Aorta (tissue), 5 donors: ENCODE data around the gene MTHFS. TPM values are rescaled to one million over a fixed set of nuclear protein-coding genes. Genes with fewer than 3 reads are reported as not detected.
"Not testable (repeated sequence)": the region's sequence is repeated elsewhere in the genome, so short reads cannot be mapped to it uniquely, and the experiment has no call there.

Experiments
- ATAC-seq: fragments of 200-7000 bp; cut with Tn5 transposase; one replicate; pipeline ENCODE4 v1.9.1; 2022; ENCODE audit warnings: moderate library complexity; ENCODE audit not compliant: low FRiP score
- DNase-seq, 2 donors: peaks; one replicate each; pipeline ENCODE4 v3.0.0-alpha.2; 2020
- H3K27ac ChIP-seq, 2 donors: one replicate each; pipeline ENCODE4 v1.5.1; 2013; ENCODE audit warnings: low read length in 2 of 2, mild to moderate bottlenecking in 2 of 2, moderate library complexity in 2 of 2, control low read depth in 1 of 2, inconsistent platforms in 1 of 2, low read depth in 1 of 2
- H3K27me3 ChIP-seq, 2 donors: one replicate each; pipeline ENCODE4 v1.6.1; 2013; ENCODE audit warnings: control low read depth in 1 of 2, low read length in 1 of 2, mild to moderate bottlenecking in 1 of 2, moderate library complexity in 1 of 2; ENCODE audit not compliant: insufficient read depth in 2 of 2, control insufficient read depth in 1 of 2
- H3K36me3 ChIP-seq, 2 donors: one replicate each; pipeline ENCODE4 v1.6.1; 2013; ENCODE audit warnings: control low read depth in 1 of 2, low read length in 1 of 2, mild to moderate bottlenecking in 1 of 2; ENCODE audit not compliant: insufficient read depth in 2 of 2, control insufficient read depth in 1 of 2
- H3K4me1 ChIP-seq, 2 donors: one replicate each; pipeline ENCODE4 v1.6.1; 2013; ENCODE audit warnings: low read length in 2 of 2, control low read depth in 1 of 2, mild to moderate bottlenecking in 1 of 2, moderate library complexity in 1 of 2; ENCODE audit not compliant: insufficient read depth in 2 of 2, control insufficient read depth in 1 of 2
- H3K4me3 ChIP-seq, 2 donors: one replicate each; pipeline ENCODE4 v1.5.1; 2013; ENCODE audit warnings: low read length in 2 of 2, control low read depth in 1 of 2, mild to moderate bottlenecking in 1 of 2
- H3K9me3 ChIP-seq: one replicate; pipeline ENCODE4 v1.6.1; 2013; ENCODE audit warnings: mild to moderate bottlenecking, low read length; ENCODE audit not compliant: control insufficient read depth
- WGBS, 2 donors: extraction: QIAGEN DNeasy Blood & Tissue Kit; methylation state at CpG; one replicate each; pipeline ENCODE4 v1.1.7; 2013; 5-methylcytosine and 5-hydroxymethylcytosine counted together
- intact Hi-C, 2 donors: fragments of 100-400 bp; cut with DNase I; formaldehyde crosslinking; loops; one replicate each; pipeline versions ENCODE4 v1.14.2 to v1.15.0; 2022
- polyA plus RNA-seq, 2 donors: library from polyadenylated mRNA; stranded (reverse); fragments of 200-250 nt; gene quantifications; one replicate each; pipeline ENCODE4 v1.2.3, GENCODE V29; 2013
- total RNA-seq, 2 donors: library from RNA; stranded (reverse); fragmentation: NEBNext Ultra II Directional; extraction: Animal tissue kit (Norgen Biotek cat#: 25700); gene quantifications; one replicate each; pipeline ENCODE4 v1.2.1, GENCODE V29; 2021
- donor health status: healthy with polysubstance abuse.
- donor health status: Bipolar disorder and iron deficiency.
- donor health status: DM: no; HTN: no; CAD: no.
- donor health status: DM: no; HTN: no; CAD: no.
- donor health status: DM: yes; HTN: yes; CAD: no.

Gene MTHFS
- total and polyA plus RNA-seq, 4 donors: 8.6 to 50.2 (median 19.1) TPM

DNA sequence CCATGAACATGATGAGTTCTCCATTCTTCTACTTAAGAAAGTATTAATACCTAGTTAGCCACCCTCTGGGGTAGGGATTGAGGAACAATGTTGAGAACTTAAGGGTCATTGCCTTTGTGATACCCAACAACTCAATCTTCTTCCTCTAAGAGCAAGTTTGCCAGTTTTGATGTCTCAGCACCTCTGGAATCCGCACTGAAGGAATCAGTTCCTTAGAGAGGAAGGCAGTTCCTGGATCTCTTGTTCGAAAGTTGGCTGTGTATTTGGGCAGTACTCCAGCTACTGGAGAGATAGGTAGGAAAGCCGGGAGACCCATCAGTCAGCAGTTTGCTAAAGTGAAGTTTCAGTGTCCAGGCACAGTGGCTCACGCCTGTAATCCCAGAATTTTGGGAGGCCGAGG is 35.6 kb upstream of the MTHFS start:
- Histone ChIP-seq H3K27ac (no peak overlapping the region), H3K9me3 (no peaks in the 10 kb centered on the region), H3K4me1 (no peaks in the 10 kb centered on the region), H3K27me3 (no peaks in the 10 kb centered on the region), H3K36me3 (no peaks in the 10 kb centered on the region), H3K4me3 (no peak overlapping the region)
- intact Hi-C loops: no loop called here
- no peak for ATAC-seq
- 41 to 48% methylated on average over 5 of the region's 5 CpGs for WGBS, 2 donors
- no peak for DNase-seq

DNA sequence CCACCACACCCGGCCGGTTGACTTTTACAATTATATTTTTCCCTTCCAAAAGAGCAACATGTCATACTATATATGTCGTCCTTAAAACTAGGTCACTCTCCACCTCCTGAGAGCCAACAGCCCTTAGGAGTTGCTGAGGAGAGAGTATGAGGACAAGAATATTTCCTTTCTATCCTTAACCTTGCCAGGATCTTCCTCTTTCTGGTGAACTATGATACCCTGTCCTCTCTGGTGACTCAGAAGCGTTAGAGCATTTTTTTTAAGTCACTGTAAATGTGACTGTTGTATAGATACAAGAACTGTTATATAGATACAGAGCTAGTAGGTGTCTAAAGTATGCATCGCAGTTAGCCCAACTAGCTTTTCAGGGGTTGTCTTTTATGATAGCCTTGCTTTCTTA is 33.7 kb upstream of the MTHFS start:
- no peak overlapping the region for H3K4me3 ChIP-seq
- no peaks in the 10 kb centered on the region for H3K36me3 ChIP-seq
- H3K27me3 ChIP-seq: no peaks in the 10 kb centered on the region
- intact Hi-C loops: no loop called here
- no peak overlapping the region for H3K27ac ChIP-seq
- H3K9me3 ChIP-seq: no peaks in the 10 kb centered on the region
- DNase-seq (no peak), ATAC-seq (no peak)
- H3K4me1 ChIP-seq: no peaks in the 10 kb centered on the region
- WGBS, 2 donors: 78 to 87% methylated on average over 5 of the region's 5 CpGs

DNA sequence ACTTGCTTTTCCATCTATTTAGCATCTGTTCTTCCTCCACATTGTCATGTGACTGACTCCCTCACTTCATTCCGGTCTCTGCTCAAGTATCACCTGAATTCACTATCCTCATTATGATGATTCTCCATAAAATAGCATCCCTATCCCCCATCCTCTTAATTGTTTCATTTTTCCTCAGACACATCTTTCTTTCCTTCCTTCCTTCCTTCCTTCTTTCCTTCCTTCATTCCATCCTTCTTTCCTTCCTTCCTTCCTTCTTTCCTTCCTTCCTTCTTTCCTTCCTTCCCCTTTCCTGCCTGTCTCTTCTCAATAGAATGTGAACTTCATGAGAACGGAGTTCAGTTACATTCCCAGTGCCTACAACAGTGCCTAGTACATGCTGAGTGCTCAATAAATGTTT is 32.6 kb upstream of the MTHFS start:
- Histone ChIP-seq H3K36me3 (no peaks in the 10 kb centered on the region), H3K4me1 (no peaks in the 10 kb centered on the region), H3K9me3 (no peaks in the 10 kb centered on the region), H3K27ac (no peak overlapping the region), H3K4me3 (no peak overlapping the region), H3K27me3 (no peaks in the 10 kb centered on the region)
- ATAC-seq (no peak), DNase-seq (no peak)
- 86 to 90% methylated on average over 2 of the region's 2 CpGs for WGBS, 2 donors
- intact Hi-C loops: loop anchor here (10.0 kb wide), 2 partner anchors 225 to 245 kb away; partner anchors contain the start of gene FAH (in 1 of the 2)

DNA sequence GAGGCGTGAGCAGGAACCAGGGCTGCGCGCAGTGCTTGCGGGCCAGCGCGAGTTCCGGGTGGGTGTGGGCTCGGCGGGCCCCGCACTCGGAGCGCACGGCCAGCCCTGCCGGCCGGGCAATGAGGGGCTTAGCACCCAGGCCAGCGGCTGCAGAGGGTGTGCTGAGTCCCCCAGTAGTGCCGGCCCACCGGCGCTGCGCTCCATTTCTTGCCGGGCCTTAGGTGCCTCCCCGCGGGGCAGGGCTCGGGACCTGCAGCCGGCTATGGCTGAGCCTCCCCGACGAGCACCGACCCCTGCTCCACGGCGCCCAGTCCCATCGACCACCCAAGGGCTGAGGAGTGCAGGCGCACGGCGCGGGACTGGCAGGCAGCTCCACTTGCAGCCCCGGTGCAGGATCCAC is 29.3 kb upstream of the MTHFS start:
- H3K9me3 ChIP-seq, ATAC-seq, H3K27ac ChIP-seq, DNase-seq, H3K36me3 ChIP-seq, H3K4me3 ChIP-seq, H3K4me1 ChIP-seq, H3K27me3 ChIP-seq: not testable (repeated sequence)
- intact Hi-C loops: loop anchor here (10.0 kb wide), 2 partner anchors 229 to 249 kb away; partner anchors contain the start of gene FAH (in 1 of the 2)
- WGBS, 2 donors: 98% methylated on average over 32 to 36 of the region's 36 CpGs

- DNase-seq (no peak), ATAC-seq (no peak)
- Histone ChIP-seq H3K4me1 (no peaks in the 10 kb centered on the region), H3K27me3 (no peaks in the 10 kb centered on the region), H3K27ac (peak overlapping the region in 1 of 2 donors; percentile 14), H3K9me3 (peaks cover 4% of the 10 kb centered on the region), H3K36me3 (no peaks in the 10 kb centered on the region), H3K4me3 (peak overlapping the region in 1 of 2 donors; percentile 63)
- intact Hi-C loops: loop anchor here (10.0 kb wide), 2 partner anchors 230 to 250 kb away; partner anchors contain the start of gene FAH (in 1 of the 2)
- WGBS, 2 donors: 91 to 94% methylated on average over 24 of the region's 24 CpGs
Measured at GRCh38 chr15:79924379-79924778, 27.6 kb upstream of the MTHFS start.

DNA sequence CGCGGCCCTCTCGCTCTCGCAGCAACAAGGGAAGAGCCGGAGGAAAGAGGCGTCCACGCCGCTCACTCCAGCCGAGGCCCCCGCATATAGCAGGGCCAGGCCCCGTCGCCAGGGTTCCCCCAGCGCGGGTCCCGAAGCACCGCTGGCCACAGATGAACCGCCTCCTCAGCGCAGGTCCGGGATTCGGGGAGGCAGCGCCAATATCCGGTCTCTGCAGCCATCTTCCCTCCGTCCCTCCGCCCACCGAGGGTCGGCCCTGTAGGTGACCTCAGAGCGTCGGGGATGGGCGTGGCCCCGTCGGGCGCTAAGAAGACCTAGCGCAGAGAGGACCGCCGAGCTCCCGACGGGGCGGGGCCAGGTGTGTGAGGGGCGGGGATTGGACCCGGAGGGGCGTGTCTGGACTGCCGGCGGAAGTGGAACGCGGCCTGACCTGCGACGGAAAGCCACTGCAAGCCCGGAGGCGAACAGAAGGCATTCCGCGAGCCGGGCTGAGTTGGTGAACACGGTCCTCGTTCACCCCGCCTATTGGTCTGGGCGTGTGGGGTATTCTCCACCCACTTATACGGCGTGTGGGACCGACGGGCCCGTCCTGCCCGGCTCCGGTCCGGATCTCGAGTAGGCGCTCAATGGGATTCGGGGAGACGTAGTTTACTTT is 26.8 kb upstream of the MTHFS start:
- H3K4me3 ChIP-seq: peak overlapping the region; percentile 63 to 73
- intact Hi-C loops: loop anchor here (2.0 to 10.0 kb wide), 3 partner anchors 27 to 251 kb away; partner anchors contain the start of genes FAH (in 1 of the 2) and MTHFS (in 1 of the 2)
- 1% methylated on average over 66 to 68 of the region's 68 CpGs for WGBS, 2 donors
- H3K27me3 ChIP-seq: no peaks in the 10 kb centered on the region
- DNase-seq (peak; percentile 95 to 97), ATAC-seq (peak; percentile 99)
- H3K27ac ChIP-seq: peak overlapping the region; percentile 71 to 84
- peaks cover 9% of the 10 kb centered on the region for H3K9me3 ChIP-seq
- no peaks in the 10 kb centered on the region for H3K4me1 ChIP-seq
- H3K36me3 ChIP-seq: no peaks in the 10 kb centered on the region

DNA sequence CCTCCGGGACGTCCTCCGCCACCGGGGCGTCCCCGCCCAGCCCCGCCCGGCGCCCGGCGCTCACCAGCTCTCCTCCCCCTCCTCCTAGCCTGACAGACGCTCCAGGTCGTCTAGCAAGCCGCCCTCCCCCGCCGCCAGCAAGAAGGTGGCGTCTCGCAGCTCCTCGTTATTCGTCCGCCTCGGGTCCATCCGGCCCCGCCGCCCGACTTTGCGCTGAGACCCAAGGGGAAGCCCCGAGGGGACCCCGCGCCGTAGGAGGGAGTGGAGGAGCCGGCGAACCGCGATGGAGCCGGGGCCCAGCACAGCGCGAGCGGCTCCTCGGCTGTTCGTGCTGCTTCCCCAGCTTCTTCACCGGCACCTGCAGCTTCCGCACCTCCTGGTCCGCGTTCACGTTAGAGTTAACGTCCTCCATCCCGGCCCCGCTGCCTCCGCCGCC is 26.3 kb upstream of the MTHFS start:
- 0 to 1% methylated on average over 41 to 51 of the region's 51 CpGs for WGBS, 2 donors

DNA sequence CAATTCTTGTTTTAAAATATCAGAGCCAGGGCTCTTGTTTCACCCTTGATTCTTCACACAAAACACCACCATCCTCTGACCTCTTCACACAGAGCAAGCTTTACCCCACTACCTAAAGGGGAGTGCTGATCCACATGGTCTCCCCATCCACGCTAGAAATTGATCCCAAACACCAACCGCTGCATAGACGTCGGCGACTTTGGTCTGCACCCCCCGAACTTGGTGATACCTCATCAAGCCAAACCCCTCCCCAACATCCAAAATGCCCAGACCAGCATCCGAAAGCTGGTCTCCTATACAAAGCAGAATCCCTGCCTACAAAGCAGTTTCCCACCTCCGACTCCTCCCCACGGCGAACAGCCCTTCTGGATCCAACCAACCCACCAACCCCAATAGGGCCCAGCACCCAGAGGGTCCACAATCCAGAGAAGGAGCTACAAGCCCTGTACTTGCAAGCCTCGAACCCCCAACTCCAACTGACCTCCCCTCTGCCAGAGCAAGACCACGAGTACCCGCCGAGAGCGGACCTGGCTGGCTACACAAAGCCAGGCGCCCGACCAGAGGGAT is 25.8 kb upstream of the MTHFS start:
- ATAC-seq (no peak), DNase-seq (no peak)
- H3K4me3 ChIP-seq: peak overlapping the region; percentile 63 to 73
- peaks cover 13% of the 10 kb centered on the region for H3K9me3 ChIP-seq
- H3K27ac ChIP-seq: peak overlapping the region in 1 of 2 donors; percentile 84
- 19 to 21% methylated on average over 17 of the region's 17 CpGs for WGBS, 2 donors
- no peaks in the 10 kb centered on the region for H3K4me1 ChIP-seq
- intact Hi-C loops: loop anchor here (2.0 to 10.0 kb wide), 3 partner anchors 26 to 252 kb away; partner anchors contain the start of genes FAH (in 1 of the 2) and MTHFS (in 1 of the 2)
- no peaks in the 10 kb centered on the region for H3K36me3 ChIP-seq
- no peaks in the 10 kb centered on the region for H3K27me3 ChIP-seq

More for the DNA sequence above, 26.3 kb upstream of the MTHFS start:
- Histone ChIP-seq H3K27ac (peak overlapping the region; percentile 71 to 84), H3K27me3 (no peaks in the 10 kb centered on the region), H3K4me3 (peak overlapping the region; percentile 63 to 73), H3K4me1 (no peaks in the 10 kb centered on the region), H3K9me3 (peaks cover 11% of the 10 kb centered on the region), H3K36me3 (no peaks in the 10 kb centered on the region)
- DNase-seq: peak; percentile 75 to 87
- intact Hi-C loops: loop anchor here (2.0 to 10.0 kb wide), 3 partner anchors 26 to 252 kb away; partner anchors contain the start of genes FAH (in 1 of the 2) and MTHFS (in 1 of the 2)
- peak; percentile 86 for ATAC-seq
